Fibroblast of the aortic adventitia (primary cell): ENCODE data around the gene CYP2A6. TPM values are rescaled to one million over a fixed set of nuclear protein-coding genes. Genes with fewer than 3 reads are reported as not detected.

Source experiments
- DNase-seq: peaks from one replicate; pipeline ENCODE4 v3.0.0-alpha.2; 2010; ENCODE audit warnings: low read depth
- H3K4me3 ChIP-seq: 2 replicates; pipeline ENCODE4 v1.5.1; 2011; ENCODE audit warnings: low read depth, mild to moderate bottlenecking, control low read depth, low read length, moderate library complexity
- total RNA-seq: library from RNA; depleted of rRNA; stranded (reverse); fragments of >200 nt; gene quantifications from 2 replicates; pipeline ENCODE4 v1.2.3, GENCODE V29; 2012; ENCODE audit warnings: low replicate concordance
- TF ChIP-seq, protein P1 (sequence below): IDR thresholded peaks from 2 replicates; pipeline ENCODE4 v1.5.1; 2011; ENCODE audit warnings: mild to moderate bottlenecking, low read length, control low read depth, inconsistent platforms; ENCODE audit not compliant: insufficient read depth

The CYP2A6 gene
- total RNA-seq, 1 donor: not detected

DNA sequence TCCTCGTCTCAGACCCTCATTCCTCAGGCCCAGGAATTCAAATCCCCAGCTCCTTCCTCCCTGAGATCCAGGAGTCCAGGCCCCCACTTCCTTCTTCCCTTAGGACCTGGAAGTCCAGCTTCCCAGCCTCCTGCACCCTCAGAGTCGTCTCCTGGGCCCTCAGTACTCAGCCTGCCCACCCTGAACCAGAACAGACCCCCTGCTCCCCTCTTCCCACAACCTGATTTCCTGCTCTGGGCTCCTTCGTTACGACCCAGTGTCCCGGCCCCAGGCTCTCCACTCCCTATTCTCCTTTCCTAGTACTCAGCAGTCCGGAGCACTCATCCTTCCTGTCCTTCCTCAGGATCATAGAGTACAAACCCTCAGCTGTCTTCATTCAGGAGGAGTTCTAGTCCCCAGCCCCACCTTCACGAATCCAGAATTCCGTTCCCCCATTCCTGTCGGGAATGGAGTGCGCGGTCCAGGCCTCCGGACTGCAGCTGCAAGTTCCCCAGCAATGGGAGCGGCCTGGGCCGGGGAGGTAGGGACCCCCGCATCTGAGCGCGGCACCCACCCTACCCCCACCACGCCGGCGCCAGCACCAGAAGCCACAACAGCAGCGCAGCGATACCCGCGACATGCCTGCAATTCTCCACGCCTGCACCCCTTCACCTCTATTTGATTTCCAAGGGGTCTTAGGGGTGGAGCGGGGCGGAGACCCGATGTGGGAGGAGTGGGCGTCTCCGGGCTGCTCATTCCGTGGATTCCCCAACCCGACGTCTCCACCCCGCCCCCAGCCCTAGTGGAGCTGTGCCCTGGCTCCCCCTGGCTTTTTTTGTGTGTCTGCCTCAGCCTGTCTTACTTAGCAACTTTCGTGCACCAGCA lies 38.5 kb downstream of the CYP2A6 start:
- no peak for DNase-seq
- H3K4me3 ChIP-seq: no peak overlapping the region
- TF ChIP-seq, protein P1, sequence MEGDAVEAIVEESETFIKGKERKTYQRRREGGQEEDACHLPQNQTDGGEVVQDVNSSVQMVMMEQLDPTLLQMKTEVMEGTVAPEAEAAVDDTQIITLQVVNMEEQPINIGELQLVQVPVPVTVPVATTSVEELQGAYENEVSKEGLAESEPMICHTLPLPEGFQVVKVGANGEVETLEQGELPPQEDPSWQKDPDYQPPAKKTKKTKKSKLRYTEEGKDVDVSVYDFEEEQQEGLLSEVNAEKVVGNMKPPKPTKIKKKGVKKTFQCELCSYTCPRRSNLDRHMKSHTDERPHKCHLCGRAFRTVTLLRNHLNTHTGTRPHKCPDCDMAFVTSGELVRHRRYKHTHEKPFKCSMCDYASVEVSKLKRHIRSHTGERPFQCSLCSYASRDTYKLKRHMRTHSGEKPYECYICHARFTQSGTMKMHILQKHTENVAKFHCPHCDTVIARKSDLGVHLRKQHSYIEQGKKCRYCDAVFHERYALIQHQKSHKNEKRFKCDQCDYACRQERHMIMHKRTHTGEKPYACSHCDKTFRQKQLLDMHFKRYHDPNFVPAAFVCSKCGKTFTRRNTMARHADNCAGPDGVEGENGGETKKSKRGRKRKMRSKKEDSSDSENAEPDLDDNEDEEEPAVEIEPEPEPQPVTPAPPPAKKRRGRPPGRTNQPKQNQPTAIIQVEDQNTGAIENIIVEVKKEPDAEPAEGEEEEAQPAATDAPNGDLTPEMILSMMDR: no peak

DNA sequence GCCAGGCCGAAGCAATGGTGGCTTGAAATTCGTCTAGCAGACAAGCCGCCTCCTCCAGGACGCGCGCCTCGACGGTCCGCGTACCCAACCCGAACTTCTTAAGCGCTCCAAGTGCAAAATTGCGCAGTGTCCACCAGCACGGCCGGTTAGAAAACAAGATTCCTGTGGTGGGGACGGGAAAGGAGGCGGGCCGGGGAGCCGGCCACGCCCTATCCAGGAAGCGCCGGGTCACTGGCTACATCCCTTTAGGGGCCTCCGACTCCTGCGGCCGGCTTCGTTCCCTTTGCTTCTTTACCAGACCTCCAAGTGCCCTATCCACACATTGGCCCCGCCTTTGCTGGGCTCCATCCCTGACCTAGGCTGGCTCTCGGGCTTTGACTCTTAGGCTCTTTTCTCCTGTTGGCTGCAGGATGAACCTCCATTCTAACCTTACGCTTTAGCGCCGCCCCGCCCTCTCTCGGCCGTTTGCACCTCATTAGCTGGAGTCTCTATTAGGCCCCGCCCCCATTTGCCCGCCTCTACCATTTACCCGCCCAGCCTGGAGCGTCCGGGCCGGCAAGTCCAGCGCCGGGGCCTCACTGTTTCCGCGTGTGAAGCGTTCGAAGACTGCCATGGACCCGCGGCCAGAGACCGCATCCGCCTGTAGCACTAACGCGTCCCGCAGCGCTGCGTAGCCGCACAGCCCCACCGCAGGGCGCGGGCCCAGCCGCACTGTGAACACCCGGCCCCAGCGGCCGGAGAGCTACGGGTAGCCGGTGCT lies 39.4 kb downstream of the CYP2A6 start:
- DNase-seq: peak; percentile 72
- peak overlapping the region; percentile 48 for H3K4me3 ChIP-seq

DNA sequence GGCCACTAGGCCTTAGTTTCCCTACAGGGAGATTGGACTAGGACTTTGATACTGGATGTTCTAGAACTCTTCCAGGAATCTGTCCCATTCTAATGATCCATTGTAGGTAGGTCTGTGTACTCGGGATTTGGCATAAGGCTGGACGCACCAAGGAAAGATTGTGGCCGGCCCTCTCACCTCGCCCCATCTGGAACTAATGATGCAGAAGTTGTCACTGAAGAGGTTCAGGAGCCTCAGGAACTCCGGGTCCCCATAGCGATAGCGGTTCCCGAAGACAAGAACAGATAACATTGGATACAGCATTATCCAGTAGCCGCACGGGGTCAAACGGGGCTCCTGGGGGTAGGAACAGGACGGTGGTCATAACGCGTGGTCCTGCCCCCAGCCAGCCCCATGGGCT lies 40.1 kb downstream of the CYP2A6 start:
- no peak for DNase-seq
- peak overlapping the region; percentile 41 for H3K4me3 ChIP-seq

DNA sequence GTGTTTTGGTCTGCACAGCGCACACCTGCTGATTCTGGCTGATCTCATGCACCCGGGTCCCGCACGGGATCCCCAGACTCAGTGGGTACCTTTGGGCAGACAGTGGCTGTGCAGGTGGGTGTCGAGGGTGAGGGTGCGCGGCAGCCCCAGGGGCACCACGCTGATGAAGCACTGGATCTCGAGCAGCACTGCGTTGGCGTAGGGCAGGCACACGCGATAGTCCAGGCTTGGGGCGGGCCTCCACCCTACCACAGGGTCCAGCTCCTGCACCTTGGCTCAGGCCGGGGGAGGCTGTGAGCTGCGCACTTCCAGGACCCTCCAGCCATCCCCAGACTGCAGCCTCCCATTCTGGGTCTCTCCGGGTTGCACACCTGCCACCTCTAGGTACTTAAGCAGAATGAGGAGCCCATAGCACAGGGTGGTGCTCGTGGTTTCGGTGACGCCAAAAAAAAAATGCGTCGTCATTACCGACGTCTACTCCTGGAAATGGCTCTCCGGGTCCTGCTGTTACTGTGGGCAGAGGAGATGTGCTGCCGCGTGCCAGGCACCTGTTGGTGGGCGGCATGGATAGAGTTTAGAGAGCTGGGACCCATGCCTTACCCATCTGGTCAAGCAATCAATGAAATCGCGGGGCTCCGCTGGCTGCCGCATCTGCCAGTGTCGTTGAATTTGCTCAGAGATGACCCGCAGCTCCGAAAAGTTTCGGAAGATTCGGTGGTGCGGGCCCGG lies 40.7 kb downstream of the CYP2A6 start:
- TF ChIP-seq, protein P1: no peak
- H3K4me3 ChIP-seq: no peak overlapping the region
- DNase-seq: no peak

More for the DNA sequence above, 40.1 kb downstream of the CYP2A6 start:
- TF ChIP-seq, protein P1: no peak

DNA sequence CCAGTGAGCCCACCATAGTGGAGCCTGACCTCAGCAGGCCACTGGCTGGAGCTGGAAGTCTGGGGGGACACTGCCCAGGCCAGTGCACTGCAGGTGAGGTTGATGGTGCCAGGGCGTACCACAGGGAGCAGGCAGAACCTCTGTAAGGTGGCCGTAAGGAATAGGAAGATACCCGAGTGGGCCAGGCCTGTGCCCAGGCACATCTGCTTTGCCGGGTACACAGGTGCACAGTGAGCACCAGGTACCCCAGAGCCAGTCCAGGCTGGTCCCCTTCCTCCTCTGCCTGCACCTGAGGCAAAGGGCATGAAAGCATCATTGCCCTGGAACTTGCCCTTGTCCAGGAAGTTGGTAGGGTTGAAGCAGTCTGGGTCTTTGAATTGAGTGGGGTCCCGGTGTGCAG lies 41.8 kb downstream of the CYP2A6 start:
- H3K4me3 ChIP-seq: no peak overlapping the region
- no peak for DNase-seq
- TF ChIP-seq, protein P1: no peak

DNA sequence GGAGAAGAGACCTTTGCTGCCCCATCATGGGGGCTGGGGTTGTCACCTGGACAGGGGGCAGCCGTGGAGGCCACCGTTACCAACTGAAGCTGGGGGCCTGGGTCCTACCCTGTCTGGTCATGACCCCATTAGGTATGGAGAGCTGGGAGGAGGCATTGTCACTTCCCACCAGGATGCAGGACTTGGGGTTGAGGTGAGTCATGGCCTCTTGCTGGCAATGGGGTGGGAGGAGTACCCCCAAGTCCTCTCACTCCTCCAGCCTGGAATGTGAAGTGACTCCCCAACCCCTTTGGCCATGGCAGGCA lies 42.3 kb downstream of the CYP2A6 start:
- DNase-seq: no peak
- TF ChIP-seq, protein P1: no peak
- H3K4me3 ChIP-seq: no peak overlapping the region
